ENCODE data around the gene VDAC2. TPM values are rescaled to one million over a fixed set of nuclear protein-coding genes. Genes with fewer than 3 reads are reported as not detected.

The VDAC2 gene
- polyA plus RNA-seq, 3 donors, result 206 to 247 (median 237) TPM

Other genes with a start within 250 kb of the VDAC2 start
- 10 to 100 TPM in 2 of 3 donors, 1 to 10 TPM in 1; 9.6 to 15.1 (median 13.2) TPM for gene SAMD8, start 99.1 kb upstream of the VDAC2 start, polyA plus RNA-seq (ENCODE audit: insufficient read length in 3 of 3)
- gene COMTD1, start 25.2 kb downstream of the VDAC2 start, polyA plus RNA-seq (ENCODE audit: insufficient read length in 3 of 3), result 10 to 100 TPM in 2 of 3 donors, 1 to 10 TPM in 1; 8.5 to 13.0 (median 11.4) TPM
- gene ZNF503, start 191.0 kb downstream of the VDAC2 start, polyA plus RNA-seq (ENCODE audit: insufficient read length in 3 of 3), result 10 to 100 TPM; 66.8 to 93.0 (median 75.9) TPM
- 10 to 100 TPM; 16.3 to 24.7 (median 22.1) TPM for gene LRMDA, start 220.8 kb downstream of the VDAC2 start, polyA plus RNA-seq (ENCODE audit: insufficient read length in 3 of 3)